Liver (tissue), 9 donors: ENCODE data around the gene KRTAP3-2. TPM values are rescaled to one million over a fixed set of nuclear protein-coding genes. Genes with fewer than 3 reads are reported as not detected.

ENCODE experiments used
- DNase-seq: peaks from one replicate; pipeline ENCODE4 v3.0.0-alpha.2; 2017; ENCODE audit warnings: low spot score
- H3K27ac ChIP-seq, 2 donors: one replicate each; pipeline ENCODE4 v1.7.0; 2013; ENCODE audit warnings: inconsistent platforms in 2 of 2, low read length in 2 of 2, control low read depth in 1 of 2, low read depth in 1 of 2, mild to moderate bottlenecking in 1 of 2
- H3K27me3 ChIP-seq, 4 donors: one replicate each; pipeline versions ENCODE4 v1.6.1 to v1.7.0; 2013; ENCODE audit warnings: low read length in 3 of 4, inconsistent platforms in 1 of 4, mild to moderate bottlenecking in 1 of 4, moderate library complexity in 1 of 4; ENCODE audit not compliant: control insufficient read depth in 4 of 4, insufficient read depth in 4 of 4
- H3K36me3 ChIP-seq, 4 donors: one replicate each; pipeline versions ENCODE4 v1.6.1 to v1.7.0; 2013; ENCODE audit warnings: low read length in 3 of 4, mild to moderate bottlenecking in 3 of 4, low read depth in 1 of 4, moderate library complexity in 1 of 4; ENCODE audit not compliant: control insufficient read depth in 4 of 4, insufficient read depth in 3 of 4
- H3K4me1 ChIP-seq, 4 donors: one replicate each; pipeline versions ENCODE4 v1.6.1 to v1.7.0; 2013; ENCODE audit warnings: low read length in 3 of 4, mild to moderate bottlenecking in 3 of 4, moderate library complexity in 1 of 4; ENCODE audit not compliant: control insufficient read depth in 4 of 4, insufficient read depth in 4 of 4
- H3K4me3 ChIP-seq, 3 donors: one replicate each; pipeline versions ENCODE4 v1.6.1 to v1.7.0; 2013; ENCODE audit warnings: low read length in 3 of 3, control low read depth in 1 of 3, low read depth in 1 of 3, mild to moderate bottlenecking in 1 of 3
- H3K9ac ChIP-seq, 2 donors: one replicate each; pipeline ENCODE4 v1.7.0; 2013; ENCODE audit warnings: low read length in 2 of 2, mild to moderate bottlenecking in 2 of 2, moderate library complexity in 2 of 2, control low read depth in 1 of 2, low read depth in 1 of 2
- H3K9me3 ChIP-seq, 4 donors: one replicate each; pipeline versions ENCODE4 v1.6.1 to v1.7.0; 2013; ENCODE audit warnings: low read length in 3 of 4; ENCODE audit not compliant: control insufficient read depth in 4 of 4
- EGR1 ChIP-seq, 2 donors: IDR thresholded peaks; 2 replicates each; pipeline ENCODE4 v1.6.1; 2016 to 2018; ENCODE audit warnings: antibody characterized with exemption in 2 of 2, low read depth in 2 of 2
- FOXA1 ChIP-seq: IDR thresholded peaks from 2 replicates; pipeline ENCODE4 v1.6.1; 2016; ENCODE audit warnings: antibody characterized with exemption
- FOXA2 ChIP-seq: IDR thresholded peaks from 2 replicates; pipeline ENCODE4 v1.6.1; 2016; ENCODE audit warnings: antibody characterized with exemption
- GABPA ChIP-seq, 2 donors: IDR thresholded peaks in 1 of 2; conservative IDR thresholded peaks in 1 of 2; 2 replicates each; pipeline ENCODE4 v1.6.1; 2016; ENCODE audit warnings: antibody characterized with exemption in 2 of 2, mild to moderate bottlenecking in 1 of 2, moderate library complexity in 1 of 2
- HNF4A ChIP-seq, 2 donors: conservative IDR thresholded peaks; 2 replicates each; pipeline ENCODE4 v1.6.1; 2016; ENCODE audit warnings: antibody characterized with exemption in 2 of 2, mild to moderate bottlenecking in 2 of 2
- HNF4G ChIP-seq: IDR thresholded peaks from 2 replicates; pipeline ENCODE4 v1.6.1; 2016; ENCODE audit warnings: antibody characterized with exemption
- JUND ChIP-seq, 2 donors: IDR thresholded peaks; 2 replicates each; pipeline ENCODE4 v1.6.1; 2016; ENCODE audit warnings: antibody characterized with exemption in 2 of 2
- NR2F2 ChIP-seq: IDR thresholded peaks from 2 replicates; pipeline ENCODE4 v1.6.1; 2016; ENCODE audit warnings: antibody characterized with exemption
- RAD21 ChIP-seq, 2 donors: IDR thresholded peaks; 2 replicates each; pipeline ENCODE4 v1.6.1; 2016; ENCODE audit warnings: antibody characterized with exemption in 2 of 2, mild to moderate bottlenecking in 2 of 2
- RXRA ChIP-seq, 2 donors: IDR thresholded peaks; 2 replicates each; pipeline ENCODE4 v1.6.1; 2017 to 2018; ENCODE audit warnings: antibody characterized with exemption in 2 of 2, mild to moderate bottlenecking in 1 of 2
- SP1 ChIP-seq: IDR thresholded peaks from 2 replicates; pipeline ENCODE4 v1.6.1; 2018; ENCODE audit warnings: antibody characterized with exemption, mild to moderate bottlenecking
- TAF1 ChIP-seq: conservative IDR thresholded peaks from 2 replicates; pipeline ENCODE4 v1.6.1; 2016; ENCODE audit warnings: antibody characterized with exemption, mild to moderate bottlenecking
- YY1 ChIP-seq: IDR thresholded peaks from 2 replicates; pipeline ENCODE4 v1.6.1; 2016; ENCODE audit warnings: antibody characterized with exemption, mild to moderate bottlenecking
- WGBS: extraction: QIAGEN DNeasy Blood & Tissue Kit; methylation state at CpG from one replicate; pipeline ENCODE4 v1.1.7; 2013; 5-methylcytosine and 5-hydroxymethylcytosine counted together
- polyA plus RNA-seq, 2 donors: library from polyadenylated mRNA; stranded (reverse) in 1 of 2; unstranded in 1 of 2; fragments of 200-250 nt in 1 of 2; fragments of >200 nt in 1 of 2; fragmentation: Nextera tagmentation in 1 of 2; extraction: Ambion mirVana in 1 of 2; gene quantifications; one replicate each; pipeline versions ENCODE4 v1.2.1 to v1.2.3, GENCODE V29; 2013 to 2015
- total RNA-seq, 2 donors: library from RNA; depleted of rRNA; stranded (reverse); fragments of >200 nt; gene quantifications; one replicate each; pipeline ENCODE4 v1.2.3, GENCODE V29; 2014
- TF ChIP-seq, protein P1 (sequence below): IDR thresholded peaks from 2 replicates; pipeline ENCODE4 v1.6.1; 2016; ENCODE audit warnings: antibody characterized with exemption
- TF ChIP-seq, protein P2 (sequence below): fragments of 150-350 bp; IDR thresholded peaks from 2 replicates; pipeline ENCODE4 v1.5.1; 2017; ENCODE audit warnings: improper control_type of control experiment, low read depth, low read length; ENCODE audit not compliant: missing input control
- TF ChIP-seq, protein P3 (sequence below): IDR thresholded peaks from 2 replicates; pipeline ENCODE4 v1.6.1; 2016; ENCODE audit warnings: antibody characterized with exemption
- TF ChIP-seq, protein P4 (sequence below): IDR thresholded peaks from 2 replicates; pipeline ENCODE4 v1.6.1; 2016; ENCODE audit warnings: antibody characterized with exemption
- TF ChIP-seq, protein P5 (sequence below): IDR thresholded peaks from 2 replicates; pipeline ENCODE4 v1.6.1; 2016; ENCODE audit warnings: antibody characterized with exemption, mild to moderate bottlenecking
- donor health status: healthy.
- donor health status: healthy.
- donor health status: healthy.
- donor health status: healthy.
- donor health status: healthy.

Gene KRTAP3-2
- total and polyA plus RNA-seq, 4 donors = not detected

DNA sequence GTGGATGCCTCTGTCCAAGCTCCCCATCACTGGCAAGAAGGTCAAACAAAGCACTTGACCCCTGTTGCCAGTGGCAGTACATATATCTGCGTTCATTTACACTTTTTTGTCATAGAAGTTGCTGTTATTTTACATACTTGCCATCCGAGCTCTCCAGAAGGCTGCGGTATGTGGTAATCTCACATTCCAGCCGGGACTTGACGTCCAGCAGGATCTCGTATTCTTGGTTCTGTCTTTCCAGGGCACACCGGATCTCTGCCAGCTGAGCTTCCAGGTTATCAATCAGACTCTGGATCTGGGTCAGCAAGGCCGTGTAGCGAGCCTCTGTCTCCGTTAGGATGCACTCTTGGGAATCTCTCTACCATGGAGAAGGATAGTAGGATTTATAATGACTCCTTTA, 39.6 kb downstream of the KRTAP3-2 start:
- TF ChIP-seq NR2F2 (no peak), YY1 (no peak), TAF1 (no peak), EGR1 (IDR thresholded peaks at IDR 0.05; ENCODE audit: low read depth in 2 of 2) (no peak), JUND (IDR thresholded peaks at IDR 0.05) (no peak), SP1 (no peak), HNF4A (conservative IDR thresholded peaks at IDR 0.05) (no peak), HNF4G (no peak), FOXA2 (no peak), FOXA1 (no peak), RXRA (IDR thresholded peaks at IDR 0.05) (no peak), RAD21 (IDR thresholded peaks at IDR 0.05) (no peak), GABPA (IDR thresholded peaks at IDR 0.05 in 1 of 2, conservative IDR thresholded peaks at IDR 0.05 in 1 of 2) (no peak)
- TF ChIP-seq, protein P1, sequence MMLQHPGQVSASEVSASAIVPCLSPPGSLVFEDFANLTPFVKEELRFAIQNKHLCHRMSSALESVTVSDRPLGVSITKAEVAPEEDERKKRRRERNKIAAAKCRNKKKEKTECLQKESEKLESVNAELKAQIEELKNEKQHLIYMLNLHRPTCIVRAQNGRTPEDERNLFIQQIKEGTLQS = no peak
- TF ChIP-seq, protein P2, sequence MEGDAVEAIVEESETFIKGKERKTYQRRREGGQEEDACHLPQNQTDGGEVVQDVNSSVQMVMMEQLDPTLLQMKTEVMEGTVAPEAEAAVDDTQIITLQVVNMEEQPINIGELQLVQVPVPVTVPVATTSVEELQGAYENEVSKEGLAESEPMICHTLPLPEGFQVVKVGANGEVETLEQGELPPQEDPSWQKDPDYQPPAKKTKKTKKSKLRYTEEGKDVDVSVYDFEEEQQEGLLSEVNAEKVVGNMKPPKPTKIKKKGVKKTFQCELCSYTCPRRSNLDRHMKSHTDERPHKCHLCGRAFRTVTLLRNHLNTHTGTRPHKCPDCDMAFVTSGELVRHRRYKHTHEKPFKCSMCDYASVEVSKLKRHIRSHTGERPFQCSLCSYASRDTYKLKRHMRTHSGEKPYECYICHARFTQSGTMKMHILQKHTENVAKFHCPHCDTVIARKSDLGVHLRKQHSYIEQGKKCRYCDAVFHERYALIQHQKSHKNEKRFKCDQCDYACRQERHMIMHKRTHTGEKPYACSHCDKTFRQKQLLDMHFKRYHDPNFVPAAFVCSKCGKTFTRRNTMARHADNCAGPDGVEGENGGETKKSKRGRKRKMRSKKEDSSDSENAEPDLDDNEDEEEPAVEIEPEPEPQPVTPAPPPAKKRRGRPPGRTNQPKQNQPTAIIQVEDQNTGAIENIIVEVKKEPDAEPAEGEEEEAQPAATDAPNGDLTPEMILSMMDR = no peak
- TF ChIP-seq, protein P3, sequence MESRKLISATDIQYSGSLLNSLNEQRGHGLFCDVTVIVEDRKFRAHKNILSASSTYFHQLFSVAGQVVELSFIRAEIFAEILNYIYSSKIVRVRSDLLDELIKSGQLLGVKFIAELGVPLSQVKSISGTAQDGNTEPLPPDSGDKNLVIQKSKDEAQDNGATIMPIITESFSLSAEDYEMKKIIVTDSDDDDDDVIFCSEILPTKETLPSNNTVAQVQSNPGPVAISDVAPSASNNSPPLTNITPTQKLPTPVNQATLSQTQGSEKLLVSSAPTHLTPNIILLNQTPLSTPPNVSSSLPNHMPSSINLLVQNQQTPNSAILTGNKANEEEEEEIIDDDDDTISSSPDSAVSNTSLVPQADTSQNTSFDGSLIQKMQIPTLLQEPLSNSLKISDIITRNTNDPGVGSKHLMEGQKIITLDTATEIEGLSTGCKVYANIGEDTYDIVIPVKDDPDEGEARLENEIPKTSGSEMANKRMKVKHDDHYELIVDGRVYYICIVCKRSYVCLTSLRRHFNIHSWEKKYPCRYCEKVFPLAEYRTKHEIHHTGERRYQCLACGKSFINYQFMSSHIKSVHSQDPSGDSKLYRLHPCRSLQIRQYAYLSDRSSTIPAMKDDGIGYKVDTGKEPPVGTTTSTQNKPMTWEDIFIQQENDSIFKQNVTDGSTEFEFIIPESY = no peak
- TF ChIP-seq, protein P4, sequence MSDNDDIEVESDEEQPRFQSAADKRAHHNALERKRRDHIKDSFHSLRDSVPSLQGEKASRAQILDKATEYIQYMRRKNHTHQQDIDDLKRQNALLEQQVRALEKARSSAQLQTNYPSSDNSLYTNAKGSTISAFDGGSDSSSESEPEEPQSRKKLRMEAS = no peak
- TF ChIP-seq, protein P5, sequence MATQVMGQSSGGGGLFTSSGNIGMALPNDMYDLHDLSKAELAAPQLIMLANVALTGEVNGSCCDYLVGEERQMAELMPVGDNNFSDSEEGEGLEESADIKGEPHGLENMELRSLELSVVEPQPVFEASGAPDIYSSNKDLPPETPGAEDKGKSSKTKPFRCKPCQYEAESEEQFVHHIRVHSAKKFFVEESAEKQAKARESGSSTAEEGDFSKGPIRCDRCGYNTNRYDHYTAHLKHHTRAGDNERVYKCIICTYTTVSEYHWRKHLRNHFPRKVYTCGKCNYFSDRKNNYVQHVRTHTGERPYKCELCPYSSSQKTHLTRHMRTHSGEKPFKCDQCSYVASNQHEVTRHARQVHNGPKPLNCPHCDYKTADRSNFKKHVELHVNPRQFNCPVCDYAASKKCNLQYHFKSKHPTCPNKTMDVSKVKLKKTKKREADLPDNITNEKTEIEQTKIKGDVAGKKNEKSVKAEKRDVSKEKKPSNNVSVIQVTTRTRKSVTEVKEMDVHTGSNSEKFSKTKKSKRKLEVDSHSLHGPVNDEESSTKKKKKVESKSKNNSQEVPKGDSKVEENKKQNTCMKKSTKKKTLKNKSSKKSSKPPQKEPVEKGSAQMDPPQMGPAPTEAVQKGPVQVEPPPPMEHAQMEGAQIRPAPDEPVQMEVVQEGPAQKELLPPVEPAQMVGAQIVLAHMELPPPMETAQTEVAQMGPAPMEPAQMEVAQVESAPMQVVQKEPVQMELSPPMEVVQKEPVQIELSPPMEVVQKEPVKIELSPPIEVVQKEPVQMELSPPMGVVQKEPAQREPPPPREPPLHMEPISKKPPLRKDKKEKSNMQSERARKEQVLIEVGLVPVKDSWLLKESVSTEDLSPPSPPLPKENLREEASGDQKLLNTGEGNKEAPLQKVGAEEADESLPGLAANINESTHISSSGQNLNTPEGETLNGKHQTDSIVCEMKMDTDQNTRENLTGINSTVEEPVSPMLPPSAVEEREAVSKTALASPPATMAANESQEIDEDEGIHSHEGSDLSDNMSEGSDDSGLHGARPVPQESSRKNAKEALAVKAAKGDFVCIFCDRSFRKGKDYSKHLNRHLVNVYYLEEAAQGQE = no peak
- Histone ChIP-seq H3K27me3 (no peaks in the 10 kb centered on the region), H3K27ac (no peak overlapping the region), H3K4me1 (no peaks in the 10 kb centered on the region), H3K9me3 (no peaks in the 10 kb centered on the region), H3K4me3 (no peak overlapping the region), H3K9ac (no peak overlapping the region), H3K36me3 (no peaks in the 10 kb centered on the region)
- WGBS = 79% methylated on average over 10 of the region's 10 CpGs
- no peak for DNase-seq
